ENCODE data around the gene POLD1.
"Not testable (repeated sequence)": the region's sequence is repeated elsewhere in the genome, so short reads cannot be mapped to it uniquely, and the experiment has no call there.

The POLD1 gene

GRCh38 chr19:50365434-50366306 is 18.5 kb upstream of the POLD1 start, which contains the start of gene NAPSA:
Gene NAPSA (minus strand): TSS chr19:50365639. CDS start chr19:50365621, 18 bp downstream.
- DNase-seq (ENCODE audit: low read depth): no peak

GRCh38 chr19:50368649-50369570 is 15.2 kb upstream of the POLD1 start:
- peak; percentile 88 for DNase-seq (ENCODE audit: low read depth)

- DNase-seq (ENCODE audit: low read depth): no peak
These were observed 12.2 kb upstream of the POLD1 start for GRCh38 chr19:50371914-50372475.

- peak; percentile 98 for DNase-seq (ENCODE audit: low read depth)
These were observed 7.7 kb upstream of the POLD1 start, which contains the start of gene NR1H2 for GRCh38 chr19:50376166-50377050. Gene NR1H2 (plus strand): TSS chr19:50376457. CDS start chr19:50377606, 1,149 bp downstream.

GRCh38 chr19:50377051-50377461 is 7.1 kb upstream of the POLD1 start:
- DNase-seq (ENCODE audit: low read depth): no peak

GRCh38 chr19:50377517-50377916 is 6.6 kb upstream of the POLD1 start:
- DNase-seq (ENCODE audit: low read depth): no peak

- DNase-seq (ENCODE audit: low read depth): no peak
These were observed 5.8 kb upstream of the POLD1 start for GRCh38 chr19:50378169-50378862.

- no peak for DNase-seq (ENCODE audit: low read depth)
These were observed 5.3 kb upstream of the POLD1 start for GRCh38 chr19:50378863-50379236.

GRCh38 chr19:50379602-50380001 is 4.5 kb upstream of the POLD1 start:
- DNase-seq (ENCODE audit: low read depth): no peak

- no peak for DNase-seq (ENCODE audit: low read depth)
These were observed 4.0 kb upstream of the POLD1 start for GRCh38 chr19:50380137-50380536.

GRCh38 chr19:50380751-50381151 is 3.4 kb upstream of the POLD1 start:
- DNase-seq (ENCODE audit: low read depth): no peak

GRCh38 chr19:50381881-50382729 is 2.0 kb upstream of the POLD1 start:
- DNase-seq (ENCODE audit: low read depth): no peak

- DNase-seq (ENCODE audit: low read depth): no peak
These were observed 921 bp upstream of the POLD1 start for GRCh38 chr19:50383001-50383851.

- DNase-seq (ENCODE audit: low read depth): no peak
These were observed 763 bp downstream of the POLD1 start for GRCh38 chr19:50384685-50385535.

GRCh38 chr19:50387176-50387867 is 3.2 kb downstream of the POLD1 start:
- DNase-seq (ENCODE audit: low read depth): no peak

- DNase-seq (ENCODE audit: low read depth): no peak
These were observed 3.7 kb downstream of the POLD1 start for GRCh38 chr19:50387868-50388245.

GRCh38 chr19:50390295-50390694 is 6.1 kb downstream of the POLD1 start:
- DNase-seq (ENCODE audit: low read depth): not testable (repeated sequence)

Measured in CMK (cell line).